K562 (cell line): ENCODE measurements around the gene CCDC141.

Source experiments
- CHD2 ChIP-seq: IDR thresholded peaks from 2 replicates; pipeline ENCODE4 v1.6.1; 2011; ENCODE audit warnings: low read depth, low read length
- FUS ChIP-seq: fragments of 200-400 bp; formaldehyde crosslinking; optimal IDR thresholded peaks from 2 replicates; pipeline ENCODE3; 2017; ENCODE audit warnings: low read depth, low read length
- MED1 ChIP-seq: sonication (generic); formaldehyde crosslinking; IDR thresholded peaks from 2 replicates; pipeline ENCODE4 v1.8.1; 2023; ENCODE audit warnings: missing genetic modification reagents, borderline replicate concordance
- TGIF2 ChIP-seq: sonication (generic); formaldehyde crosslinking; IDR thresholded peaks from 2 replicates; pipeline ENCODE4 v1.8.1; 2022; ENCODE audit warnings: mild to moderate bottlenecking, missing genetic modification reagents, moderate library complexity
- THRAP3 ChIP-seq: fragments of 450-650 bp; IDR thresholded peaks from 2 replicates; pipeline ENCODE4 v1.6.1; 2016; ENCODE audit warnings: mild to moderate bottlenecking, inconsistent platforms, borderline replicate concordance
- ZNF778 ChIP-seq: fragments of 450-650 bp; formaldehyde crosslinking; IDR thresholded peaks from 2 replicates; pipeline ENCODE4 v1.4.0; 2020; ENCODE audit warnings: mild to moderate bottlenecking, moderate library complexity
- ZNF785 ChIP-seq: fragments of 250-450 bp; sonication (Bioruptor Pico); IDR thresholded peaks from 2 replicates; pipeline ENCODE4 v1.4.0; 2020; ENCODE audit warnings: mild to moderate bottlenecking
- TF ChIP-seq, protein P1 (sequence below): fragments of 450-650 bp; formaldehyde crosslinking; IDR thresholded peaks from 2 replicates; pipeline ENCODE4 v1.4.0; 2022; ENCODE audit warnings: missing genetic modification characterization

DNA sequence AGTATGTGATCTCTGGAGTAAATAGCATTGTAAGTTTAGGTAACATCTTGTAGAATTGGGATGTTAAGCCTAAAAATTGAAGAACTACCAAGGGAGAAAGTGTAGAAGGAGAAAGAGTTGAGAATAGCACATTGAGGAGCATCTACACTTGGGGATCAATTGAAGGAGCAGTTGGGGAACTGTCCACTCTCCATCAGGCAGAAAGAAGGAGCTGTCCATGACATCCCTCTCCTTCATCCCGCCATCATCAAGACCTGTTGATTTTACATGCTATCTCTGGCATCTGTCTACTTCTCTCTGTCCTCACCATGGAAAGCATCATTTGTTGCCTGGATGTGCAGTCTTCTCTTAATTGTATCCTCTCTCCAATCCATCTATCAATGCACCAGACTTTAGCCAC, 87.8 kb downstream of the CCDC141 start:
- no peak for TF ChIP-seq FUS
- TF ChIP-seq, protein P1, sequence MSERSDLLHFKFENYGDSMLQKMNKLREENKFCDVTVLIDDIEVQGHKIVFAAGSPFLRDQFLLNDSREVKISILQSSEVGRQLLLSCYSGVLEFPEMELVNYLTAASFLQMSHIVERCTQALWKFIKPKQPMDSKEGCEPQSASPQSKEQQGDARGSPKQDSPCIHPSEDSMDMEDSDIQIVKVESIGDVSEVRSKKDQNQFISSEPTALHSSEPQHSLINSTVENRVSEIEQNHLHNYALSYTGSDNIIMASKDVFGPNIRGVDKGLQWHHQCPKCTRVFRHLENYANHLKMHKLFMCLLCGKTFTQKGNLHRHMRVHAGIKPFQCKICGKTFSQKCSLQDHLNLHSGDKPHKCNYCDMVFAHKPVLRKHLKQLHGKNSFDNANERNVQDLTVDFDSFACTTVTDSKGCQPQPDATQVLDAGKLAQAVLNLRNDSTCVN: no peak
- no peak for TF ChIP-seq CHD2
- TF ChIP-seq TGIF2 (CRISPR knock-in tag): no peak
- no peak for TF ChIP-seq MED1 (CRISPR knock-in tag)
- no peak for TF ChIP-seq ZNF778 (CRISPR knock-in tag)
- no peak for TF ChIP-seq THRAP3
- TF ChIP-seq ZNF785 (CRISPR knock-in tag): no peak
